Liver (tissue), 3 donors: ENCODE results near the gene YTHDF1.

Experiments
- ATF3 ChIP-seq: IDR thresholded peaks from 2 replicates; pipeline ENCODE4 v1.6.1; 2016; ENCODE audit warnings: antibody characterized with exemption
- CTCF ChIP-seq: fragments of 150-350 bp; IDR thresholded peaks from 2 replicates; pipeline ENCODE4 v1.5.1; 2017; ENCODE audit warnings: improper control_type of control experiment, low read depth, low read length; ENCODE audit not compliant: missing input control
- EGR1 ChIP-seq, 2 donors: IDR thresholded peaks; 2 replicates each; pipeline ENCODE4 v1.6.1; 2016 to 2018; ENCODE audit warnings: antibody characterized with exemption in 2 of 2, low read depth in 2 of 2
- FOXA1 ChIP-seq: IDR thresholded peaks from 2 replicates; pipeline ENCODE4 v1.6.1; 2016; ENCODE audit warnings: antibody characterized with exemption
- GABPA ChIP-seq, 2 donors: IDR thresholded peaks in 1 of 2; conservative IDR thresholded peaks in 1 of 2; 2 replicates each; pipeline ENCODE4 v1.6.1; 2016; ENCODE audit warnings: antibody characterized with exemption in 2 of 2, mild to moderate bottlenecking in 1 of 2, moderate library complexity in 1 of 2
- HNF4A ChIP-seq, 2 donors: conservative IDR thresholded peaks; 2 replicates each; pipeline ENCODE4 v1.6.1; 2016; ENCODE audit warnings: antibody characterized with exemption in 2 of 2, mild to moderate bottlenecking in 2 of 2
- JUND ChIP-seq, 2 donors: IDR thresholded peaks; 2 replicates each; pipeline ENCODE4 v1.6.1; 2016; ENCODE audit warnings: antibody characterized with exemption in 2 of 2
- MAX ChIP-seq: IDR thresholded peaks from 2 replicates; pipeline ENCODE4 v1.6.1; 2016; ENCODE audit warnings: antibody characterized with exemption
- RAD21 ChIP-seq, 2 donors: IDR thresholded peaks; 2 replicates each; pipeline ENCODE4 v1.6.1; 2016; ENCODE audit warnings: antibody characterized with exemption in 2 of 2, mild to moderate bottlenecking in 2 of 2
- REST ChIP-seq: IDR thresholded peaks from 2 replicates; pipeline ENCODE4 v1.6.1; 2016; ENCODE audit warnings: antibody characterized with exemption, mild to moderate bottlenecking
- SP1 ChIP-seq: IDR thresholded peaks from 2 replicates; pipeline ENCODE4 v1.6.1; 2018; ENCODE audit warnings: antibody characterized with exemption, mild to moderate bottlenecking
- TAF1 ChIP-seq: conservative IDR thresholded peaks from 2 replicates; pipeline ENCODE4 v1.6.1; 2016; ENCODE audit warnings: antibody characterized with exemption, mild to moderate bottlenecking
- YY1 ChIP-seq: IDR thresholded peaks from 2 replicates; pipeline ENCODE4 v1.6.1; 2016; ENCODE audit warnings: antibody characterized with exemption, mild to moderate bottlenecking
- donor health status: healthy.
- donor health status: healthy.

- TF ChIP-seq CTCF (no peak), ATF3 (no peak), REST (no peak), FOXA1 (no peak), GABPA (IDR thresholded peaks at IDR 0.05 in 1 of 2, conservative IDR thresholded peaks at IDR 0.05 in 1 of 2) (no peak), JUND (IDR thresholded peaks at IDR 0.05) (no peak), YY1 (no peak), RAD21 (IDR thresholded peaks at IDR 0.05) (no peak), EGR1 (IDR thresholded peaks at IDR 0.05; ENCODE audit: low read depth in 2 of 2) (no peak), SP1 (no peak), TAF1 (no peak), MAX (no peak), HNF4A (conservative IDR thresholded peaks at IDR 0.05) (no peak)
These were observed 24.5 kb downstream of the YTHDF1 start for GRCh38 chr20:63191400-63191799.
